ENCODE results near the gene DAGLA.

DNA sequence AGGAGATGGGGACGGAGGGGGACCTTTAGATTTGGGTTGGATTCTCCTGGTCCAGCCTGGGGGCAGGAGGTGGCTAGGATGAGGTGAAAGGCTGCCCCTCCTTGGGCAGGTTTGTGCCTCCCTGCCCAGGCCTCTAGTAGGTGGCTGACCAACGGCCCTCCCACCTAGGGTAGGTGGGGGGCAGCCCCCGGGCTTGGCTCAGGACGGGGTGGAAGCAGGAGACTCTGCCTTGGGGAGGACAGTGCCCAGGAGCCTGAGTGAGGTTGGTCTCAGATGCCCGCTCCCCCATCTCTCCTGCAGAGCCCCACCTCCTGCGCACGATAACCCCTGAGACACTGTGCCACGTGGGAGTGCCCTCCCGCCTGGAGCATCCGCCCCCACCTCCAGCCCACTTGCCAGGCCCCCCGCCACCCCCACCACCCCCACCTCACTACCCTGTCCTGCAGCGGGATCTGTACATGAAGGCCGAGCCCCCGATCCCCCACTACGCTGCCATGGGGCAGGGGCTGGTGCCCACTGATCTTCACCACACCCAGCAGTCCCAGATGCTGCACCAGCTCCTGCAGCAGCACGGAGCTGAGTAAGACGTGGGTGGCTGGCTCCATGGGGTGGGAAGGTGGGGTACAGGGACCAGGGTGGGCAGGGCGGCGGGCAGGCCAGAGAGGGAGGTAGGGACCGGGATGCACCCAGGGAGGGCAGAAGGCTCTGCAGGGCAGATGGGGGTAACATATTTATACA, 89.9 kb downstream of the DAGLA start:
- TF ChIP-seq, protein P1, sequence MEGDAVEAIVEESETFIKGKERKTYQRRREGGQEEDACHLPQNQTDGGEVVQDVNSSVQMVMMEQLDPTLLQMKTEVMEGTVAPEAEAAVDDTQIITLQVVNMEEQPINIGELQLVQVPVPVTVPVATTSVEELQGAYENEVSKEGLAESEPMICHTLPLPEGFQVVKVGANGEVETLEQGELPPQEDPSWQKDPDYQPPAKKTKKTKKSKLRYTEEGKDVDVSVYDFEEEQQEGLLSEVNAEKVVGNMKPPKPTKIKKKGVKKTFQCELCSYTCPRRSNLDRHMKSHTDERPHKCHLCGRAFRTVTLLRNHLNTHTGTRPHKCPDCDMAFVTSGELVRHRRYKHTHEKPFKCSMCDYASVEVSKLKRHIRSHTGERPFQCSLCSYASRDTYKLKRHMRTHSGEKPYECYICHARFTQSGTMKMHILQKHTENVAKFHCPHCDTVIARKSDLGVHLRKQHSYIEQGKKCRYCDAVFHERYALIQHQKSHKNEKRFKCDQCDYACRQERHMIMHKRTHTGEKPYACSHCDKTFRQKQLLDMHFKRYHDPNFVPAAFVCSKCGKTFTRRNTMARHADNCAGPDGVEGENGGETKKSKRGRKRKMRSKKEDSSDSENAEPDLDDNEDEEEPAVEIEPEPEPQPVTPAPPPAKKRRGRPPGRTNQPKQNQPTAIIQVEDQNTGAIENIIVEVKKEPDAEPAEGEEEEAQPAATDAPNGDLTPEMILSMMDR (IDR thresholded peaks at IDR 0.05) = no peak
- TF ChIP-seq POLR2A (IDR thresholded peaks at IDR 0.05) = no peak
